Astrocyte of the spinal cord (primary cell): Measurements from ENCODE around the gene MYBPC3.

Experiments used
- DNase-seq: peaks from one replicate; pipeline ENCODE4 v3.0.0; 2011; ENCODE audit warnings: low read depth, low spot score
- H3K4me3 ChIP-seq: 2 replicates; pipeline ENCODE4 v1.5.1; 2011; ENCODE audit warnings: low read depth, mild to moderate bottlenecking, low read length, moderate library complexity
- in situ Hi-C: cut with HindIII; loops from 2 replicates; pipeline ENCODE4 v1.10.0; 2017; ENCODE audit warnings: low sequenced_read_pairs
- TF ChIP-seq, protein P1 (sequence below): IDR thresholded peaks from 2 replicates; pipeline ENCODE4 v1.5.1; 2012; ENCODE audit warnings: low read depth, mild to moderate bottlenecking, low read length, inconsistent platforms

Gene MYBPC3

GRCh38 chr11:47391711-47392432 is 39.4 kb upstream of the MYBPC3 start:
- no peak overlapping the region for H3K4me3 ChIP-seq
- TF ChIP-seq, protein P1, sequence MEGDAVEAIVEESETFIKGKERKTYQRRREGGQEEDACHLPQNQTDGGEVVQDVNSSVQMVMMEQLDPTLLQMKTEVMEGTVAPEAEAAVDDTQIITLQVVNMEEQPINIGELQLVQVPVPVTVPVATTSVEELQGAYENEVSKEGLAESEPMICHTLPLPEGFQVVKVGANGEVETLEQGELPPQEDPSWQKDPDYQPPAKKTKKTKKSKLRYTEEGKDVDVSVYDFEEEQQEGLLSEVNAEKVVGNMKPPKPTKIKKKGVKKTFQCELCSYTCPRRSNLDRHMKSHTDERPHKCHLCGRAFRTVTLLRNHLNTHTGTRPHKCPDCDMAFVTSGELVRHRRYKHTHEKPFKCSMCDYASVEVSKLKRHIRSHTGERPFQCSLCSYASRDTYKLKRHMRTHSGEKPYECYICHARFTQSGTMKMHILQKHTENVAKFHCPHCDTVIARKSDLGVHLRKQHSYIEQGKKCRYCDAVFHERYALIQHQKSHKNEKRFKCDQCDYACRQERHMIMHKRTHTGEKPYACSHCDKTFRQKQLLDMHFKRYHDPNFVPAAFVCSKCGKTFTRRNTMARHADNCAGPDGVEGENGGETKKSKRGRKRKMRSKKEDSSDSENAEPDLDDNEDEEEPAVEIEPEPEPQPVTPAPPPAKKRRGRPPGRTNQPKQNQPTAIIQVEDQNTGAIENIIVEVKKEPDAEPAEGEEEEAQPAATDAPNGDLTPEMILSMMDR: no peak
- in situ Hi-C loops: no loop called here
- DNase-seq: no peak

DNA sequence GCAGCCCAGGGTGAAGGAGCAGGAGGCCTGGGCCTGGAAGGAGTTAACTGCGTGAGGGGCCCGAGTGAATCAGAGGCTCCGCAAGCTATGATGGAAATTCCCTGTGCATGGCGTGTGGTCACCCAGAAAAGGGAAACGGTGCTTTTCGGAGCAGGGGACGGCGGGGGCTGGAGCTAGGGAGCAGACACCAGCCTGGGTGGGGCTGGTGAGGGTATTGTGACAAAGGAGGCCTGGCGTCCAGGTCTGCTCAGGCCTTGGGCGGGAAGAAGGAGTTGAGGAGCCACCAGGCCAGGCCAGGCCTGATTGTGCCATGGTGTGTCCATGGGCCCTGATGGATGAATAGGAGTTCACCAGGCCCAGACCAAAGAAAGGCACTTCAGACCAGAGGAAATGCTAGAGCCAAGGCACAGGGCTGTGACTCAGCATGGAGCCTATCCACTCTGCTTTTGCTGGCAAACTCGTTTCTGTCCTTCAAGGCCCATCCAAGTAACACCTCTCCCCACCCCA is 38.6 kb upstream of the MYBPC3 start:
- TF ChIP-seq, protein P1: no peak
- in situ Hi-C loops: no loop called here
- no peak overlapping the region for H3K4me3 ChIP-seq
- DNase-seq: no peak

DNA sequence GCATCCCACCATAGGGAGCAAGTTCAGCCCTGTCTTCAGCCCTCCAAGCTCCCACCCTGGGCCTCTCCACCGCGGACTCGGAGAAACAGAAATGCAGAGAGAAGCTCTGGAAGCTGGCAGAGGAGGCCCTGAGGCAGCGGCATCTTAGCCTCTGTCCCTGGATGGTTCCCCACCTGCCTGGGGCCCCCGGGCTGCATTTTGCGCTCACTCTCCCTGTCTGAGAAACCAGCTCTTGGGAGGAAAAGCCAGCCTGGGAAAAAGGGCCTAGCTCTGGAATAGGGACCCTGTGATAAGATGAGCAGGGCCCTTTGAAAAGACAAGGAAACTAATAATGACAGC is 37.9 kb upstream of the MYBPC3 start:
- TF ChIP-seq, protein P1: no peak
- no peak overlapping the region for H3K4me3 ChIP-seq
- in situ Hi-C loops: no loop called here
- no peak for DNase-seq

DNA sequence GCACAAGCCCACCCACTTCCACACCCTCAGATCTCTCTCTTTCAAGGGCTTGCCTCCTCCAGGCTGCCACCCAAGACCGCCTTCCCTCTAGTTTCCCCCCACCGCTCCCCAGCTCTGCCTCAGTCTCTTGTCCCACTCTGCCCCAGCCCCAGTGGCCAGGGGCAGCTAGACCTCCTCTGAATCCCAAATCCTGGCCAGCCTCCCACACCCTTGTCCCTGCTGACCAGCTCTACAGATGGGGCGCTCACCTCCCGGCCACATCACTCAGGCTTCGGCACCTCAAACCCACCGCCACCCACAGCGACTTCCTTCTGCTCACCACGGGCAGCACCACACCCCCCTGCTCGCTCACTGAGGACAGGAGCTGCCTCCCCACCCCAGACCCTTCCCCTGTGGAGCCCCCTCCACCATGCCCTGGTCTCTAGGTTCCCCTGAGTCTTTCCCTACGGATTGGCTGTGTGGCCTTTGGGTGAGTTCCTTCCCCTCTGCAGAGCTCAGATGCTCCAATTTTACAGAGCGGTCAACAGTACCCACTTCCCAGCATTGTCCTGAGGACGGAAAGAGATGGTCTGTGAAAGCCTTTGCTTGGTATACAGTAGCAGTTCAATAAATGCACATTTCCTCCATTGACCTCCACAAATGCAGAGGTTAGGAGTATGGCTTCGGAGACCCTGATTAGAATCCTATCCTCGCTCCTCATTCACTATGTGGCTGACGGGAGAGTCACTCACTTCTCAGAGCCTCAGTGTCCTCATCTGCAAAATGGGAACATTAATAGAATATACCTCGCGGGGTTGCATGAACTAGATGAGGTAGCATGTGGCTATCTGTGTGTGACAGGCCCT is 37.3 kb upstream of the MYBPC3 start:
- TF ChIP-seq, protein P1: no peak
- no peak overlapping the region for H3K4me3 ChIP-seq
- no peak for DNase-seq
- in situ Hi-C loops: no loop called here

- no peak for DNase-seq
- in situ Hi-C loops: no loop called here
- TF ChIP-seq, protein P1: no peak
- no peak overlapping the region for H3K4me3 ChIP-seq
These were observed 36.4 kb upstream of the MYBPC3 start for GRCh38 chr11:47388697-47389576.
